ENCODE results near the gene VWA8. TPM values are rescaled to one million over a fixed set of nuclear protein-coding genes. Genes with fewer than 3 reads are reported as not detected.
A peak's percentile ranks its signal among the peaks of the same experiment; 100 is the strongest.

Gene VWA8
- total RNA-seq, 1 donor from 2014 or later = 12.8 TPM

GRCh38 chr13:41803445-41803735 is 157.5 kb downstream of the VWA8 start:
- peak; percentile 31 for DNase-seq (ENCODE audit: low read depth)

GRCh38 chr13:41802684-41803444 is 158.0 kb downstream of the VWA8 start:
- DNase-seq (ENCODE audit: low read depth) = peak; percentile 89

DNA sequence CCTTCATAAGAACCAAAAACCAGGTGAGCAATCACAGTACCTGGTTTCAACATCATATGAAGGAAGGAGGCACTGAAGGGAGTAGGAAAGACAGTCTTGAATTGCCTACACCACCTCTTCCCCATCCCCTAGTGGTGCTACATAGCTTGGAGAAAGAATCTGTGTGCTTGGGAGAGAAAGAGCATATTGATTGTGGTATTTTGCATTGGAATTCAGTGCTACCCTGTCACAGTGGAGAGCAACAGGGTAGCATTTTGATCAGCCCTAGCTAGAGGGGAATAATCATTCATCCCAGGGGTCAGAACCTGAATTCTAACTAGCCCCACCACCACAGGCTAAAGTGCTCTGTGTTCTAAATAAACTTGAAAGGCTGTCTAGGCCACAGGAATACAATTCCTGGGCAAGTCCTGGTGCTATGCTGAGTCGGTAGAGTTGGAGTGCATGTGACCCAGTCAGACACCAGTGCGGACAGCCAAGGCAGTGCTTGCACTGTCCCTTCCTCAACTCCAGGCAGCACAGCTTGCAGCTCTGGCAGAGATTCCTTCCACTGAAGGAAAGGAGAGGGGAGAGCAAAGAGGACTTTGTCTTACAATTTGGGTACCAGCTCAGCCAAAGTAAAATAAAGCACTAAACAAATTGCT is 158.7 kb downstream of the VWA8 start:
- DNase-seq (ENCODE audit: low read depth) = peak; percentile 44

DNA sequence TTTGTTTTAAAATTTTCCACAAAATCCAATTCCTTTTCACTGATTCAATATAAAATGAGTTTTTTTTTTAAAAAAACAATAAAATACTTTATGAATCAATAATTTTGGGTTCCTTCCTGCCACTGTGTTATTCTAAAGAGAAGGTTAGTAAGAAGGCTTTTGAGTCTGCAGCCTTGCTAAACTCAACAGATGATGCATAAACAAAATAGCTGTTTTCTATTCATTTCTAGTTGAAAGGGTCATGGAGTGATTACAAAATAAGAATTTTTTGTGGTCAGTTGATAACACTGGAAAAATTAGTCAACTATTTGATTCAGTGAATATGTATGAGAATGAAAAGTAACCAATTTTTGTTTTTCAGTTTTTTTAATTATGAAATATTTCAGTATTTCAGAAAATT is 169.9 kb downstream of the VWA8 start:
- no peak for DNase-seq (ENCODE audit: low read depth)

GRCh38 chr13:41788552-41788951 is 172.4 kb downstream of the VWA8 start:
- no peak for DNase-seq (ENCODE audit: low read depth)

DNA sequence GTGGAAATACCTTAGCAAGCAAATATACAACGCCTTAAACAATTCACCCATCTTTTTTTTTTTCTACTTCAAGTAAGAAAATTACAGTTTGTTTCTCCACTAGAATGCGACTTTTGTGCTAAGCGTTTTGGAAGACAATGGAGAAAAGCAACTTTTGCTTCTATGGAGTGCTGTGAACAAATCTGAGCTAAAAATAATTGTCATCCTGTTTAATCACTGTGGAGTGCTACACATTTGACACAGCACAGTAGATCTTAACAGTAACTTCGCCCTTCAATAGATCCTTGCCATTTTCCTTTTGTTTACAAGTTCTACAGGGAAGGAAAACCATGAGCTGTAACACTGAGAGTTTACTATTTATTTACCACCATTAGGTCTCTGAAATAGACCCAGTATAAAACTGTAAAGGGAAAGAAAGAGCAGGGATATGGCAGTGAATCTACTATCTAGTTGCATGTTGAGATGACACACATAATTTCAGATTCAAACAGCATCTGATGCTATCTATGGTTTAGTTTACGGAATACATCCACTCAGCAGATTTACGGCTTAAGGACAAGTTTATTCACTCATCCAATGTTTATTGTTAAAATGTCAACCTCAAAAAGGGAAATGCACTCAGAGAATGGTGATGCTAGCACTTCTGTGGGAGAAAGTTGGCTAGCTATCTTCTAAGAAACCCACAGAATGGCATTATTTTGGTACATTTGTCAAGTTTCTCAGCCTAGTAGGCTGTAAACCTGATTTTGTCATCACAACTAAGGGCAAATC is 175.3 kb downstream of the VWA8 start:
- DNase-seq (ENCODE audit: low read depth) = no peak

- DNase-seq (ENCODE audit: low read depth) = no peak
Observed at GRCh38 chr13:41782086-41782485, 178.8 kb downstream of the VWA8 start.

GRCh38 chr13:41780715-41781706 is 179.9 kb downstream of the VWA8 start:
- DNase-seq (ENCODE audit: low read depth) = peak; percentile 85

- DNase-seq (ENCODE audit: low read depth) = no peak
Observed at GRCh38 chr13:41775251-41775650, 185.7 kb downstream of the VWA8 start.

DNA sequence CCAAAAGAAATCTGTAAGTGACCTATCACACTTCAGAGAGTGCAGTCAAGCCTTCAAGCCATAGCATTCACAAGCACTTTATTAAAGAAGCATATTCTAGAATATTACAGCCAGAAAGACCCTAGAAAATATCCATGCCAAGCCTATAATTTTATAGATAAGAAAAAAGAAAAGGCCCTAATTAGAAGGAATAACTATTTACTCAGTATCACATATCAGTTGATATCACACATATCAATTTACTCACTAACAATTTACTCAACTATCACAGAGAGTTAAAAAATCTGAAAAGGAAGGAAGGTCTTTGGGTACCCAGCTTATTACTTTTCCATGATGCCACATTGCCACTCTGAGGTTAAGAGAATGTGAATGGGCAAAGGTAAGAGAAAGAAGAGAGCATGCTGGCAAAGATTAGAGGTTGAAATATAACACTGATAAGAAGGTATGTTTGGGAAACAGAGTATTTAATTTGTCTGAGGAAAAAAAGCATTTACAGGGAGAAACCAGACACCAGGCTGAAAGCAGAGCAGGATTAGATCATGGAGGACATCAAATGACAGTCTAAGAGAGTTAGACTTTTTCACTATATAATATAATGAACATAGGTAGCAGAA is 186.2 kb downstream of the VWA8 start:
- DNase-seq (ENCODE audit: low read depth) = no peak

- no peak for DNase-seq (ENCODE audit: low read depth)
Observed at GRCh38 chr13:41767801-41768200, 193.1 kb downstream of the VWA8 start.

DNA sequence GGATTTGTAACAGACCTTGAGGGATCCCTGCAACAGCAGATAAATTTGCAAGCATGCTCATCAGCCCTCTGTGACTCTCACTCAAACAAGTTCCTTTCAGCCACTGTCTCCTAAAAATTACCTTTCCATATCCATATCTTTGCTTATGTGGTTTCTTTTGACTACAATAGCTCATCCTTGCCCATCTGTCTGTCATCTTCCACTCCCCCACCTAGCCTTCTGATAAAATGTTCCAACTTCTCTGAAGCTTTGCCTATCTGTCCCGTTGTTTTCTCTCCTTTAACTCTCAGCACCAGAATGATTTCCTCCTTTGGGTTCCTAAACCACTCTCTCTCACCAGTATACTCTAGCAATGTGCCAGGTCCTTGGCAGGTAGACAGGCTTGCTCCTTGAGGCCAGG is 194.5 kb downstream of the VWA8 start:
- DNase-seq (ENCODE audit: low read depth) = no peak

DNA sequence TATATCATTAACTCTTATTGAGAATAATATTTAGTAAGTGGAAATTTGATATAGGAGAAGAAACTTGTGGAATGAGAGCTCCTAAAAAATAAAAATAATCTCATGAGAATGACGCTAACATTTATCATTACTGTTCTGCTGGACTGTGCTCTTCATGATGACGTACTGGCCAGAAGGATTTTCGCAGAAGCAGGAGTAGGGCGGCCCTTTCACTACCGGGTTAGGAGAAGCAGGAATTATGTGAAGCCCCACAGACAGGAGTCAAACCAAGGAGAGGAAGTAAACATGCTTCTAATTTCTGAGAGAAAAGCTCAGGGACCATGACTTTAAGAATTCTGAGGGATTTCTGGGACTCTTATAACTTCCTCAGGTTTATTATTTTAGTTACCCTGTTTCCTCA is 195.1 kb downstream of the VWA8 start:
- no peak for DNase-seq (ENCODE audit: low read depth)

DNA sequence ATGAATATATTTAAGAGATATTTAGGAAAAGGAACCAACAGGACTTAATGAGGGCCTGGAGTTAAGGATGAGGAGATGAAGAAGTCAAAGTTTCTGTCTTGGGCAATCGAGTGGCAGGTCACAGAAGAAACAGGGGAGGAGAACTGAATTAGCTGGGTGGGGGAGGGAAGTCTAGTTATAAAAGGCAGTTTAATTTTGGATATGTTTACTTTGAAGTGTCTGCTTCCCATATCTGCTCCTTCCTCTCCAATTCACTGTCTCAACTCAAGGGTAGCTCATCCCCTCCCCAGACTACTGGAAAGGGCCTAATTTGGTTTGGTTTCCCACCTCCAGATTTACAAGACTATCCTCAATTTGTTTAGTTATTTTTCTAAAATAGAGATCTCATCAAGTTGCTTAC is 195.9 kb downstream of the VWA8 start:
- no peak for DNase-seq (ENCODE audit: low read depth)

- no peak for DNase-seq (ENCODE audit: low read depth)
Observed at GRCh38 chr13:41764558-41764957, 196.4 kb downstream of the VWA8 start.

GRCh38 chr13:41763782-41764181 is 197.1 kb downstream of the VWA8 start:
- DNase-seq (ENCODE audit: low read depth) = no peak

- DNase-seq (ENCODE audit: low read depth) = no peak
Observed at GRCh38 chr13:41762796-41763195, 198.1 kb downstream of the VWA8 start.

GRCh38 chr13:41756198-41756880 is 204.6 kb downstream of the VWA8 start:
- DNase-seq (ENCODE audit: low read depth) = no peak

DNA sequence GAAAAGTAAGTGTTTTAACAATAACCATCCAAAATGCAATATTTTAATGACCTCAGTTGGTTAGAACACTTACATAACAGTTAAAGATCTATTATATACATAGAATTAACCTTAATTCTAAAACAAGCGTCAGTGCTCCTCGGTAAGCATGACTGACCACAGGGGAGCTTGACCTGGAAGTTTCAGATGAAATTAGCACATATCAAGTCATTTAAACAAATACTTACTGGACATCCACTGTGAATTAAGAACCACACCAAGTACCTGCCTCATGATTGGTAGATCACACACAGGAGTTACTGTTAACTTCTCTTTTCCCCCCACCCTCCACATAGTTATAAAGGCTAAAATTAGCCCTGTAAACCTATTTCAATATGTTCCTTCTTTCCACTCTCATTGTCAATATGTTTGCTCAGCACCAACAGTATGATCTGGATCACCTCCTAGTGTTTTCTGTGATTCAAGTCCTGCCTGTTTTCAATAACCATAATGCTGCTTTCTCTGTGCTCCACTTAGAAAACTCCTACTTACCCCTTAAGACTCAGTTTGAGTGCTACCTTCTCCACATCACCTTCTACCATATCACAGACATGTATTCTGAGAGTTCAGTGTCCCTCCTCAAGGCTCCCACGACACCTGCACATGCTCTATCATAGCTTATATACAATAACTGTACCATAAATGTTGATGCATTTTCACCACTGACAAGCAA is 209.0 kb downstream of the VWA8 start:
- DNase-seq (ENCODE audit: low read depth) = no peak

- DNase-seq (ENCODE audit: low read depth) = no peak
Observed at GRCh38 chr13:41751277-41751676, 209.6 kb downstream of the VWA8 start.

Data from myocyte (in vitro differentiated cells).